OCI-LY3 (cell line): Measurements from ENCODE around the gene EFCAB8.

Experiments used
- H2AFZ ChIP-seq: fragments of 200-600, 300-600 bp; shearing (Covaris generic); 2 replicates; pipeline ENCODE4 v1.6.0; 2014; ENCODE audit warnings: antibody characterized with exemption, low read depth, low read length
- H3K27ac ChIP-seq: fragments of 200-600, 300-600 bp; sonication (generic); 2 replicates; pipeline ENCODE4 v1.5.1; 2014; ENCODE audit warnings: mild to moderate bottlenecking, low read length, moderate library complexity, mixed read lengths
- H3K27me3 ChIP-seq: fragments of 200-600, 300-600 bp; sonication (generic); 2 replicates; pipeline ENCODE4 v1.6.1; 2014; ENCODE audit warnings: low read depth, low read length, mixed read lengths
- H3K36me3 ChIP-seq: fragments of 200-600, 300-600 bp; sonication (generic); replicated peaks from 2 replicates; pipeline ENCODE3; 2014; ENCODE audit warnings: low read depth, low read length, mixed read lengths
- H3K4me1 ChIP-seq: fragments of 300-600, 200-600 bp; sonication (generic); 2 replicates; pipeline ENCODE4 v1.6.1; 2014; ENCODE audit warnings: low read length, mixed read lengths
- H3K4me2 ChIP-seq: fragments of 200-600, 300-600 bp; sonication (generic); 2 replicates; pipeline ENCODE4 v1.6.1; 2014; ENCODE audit warnings: low read length, mixed read lengths
- H3K4me3 ChIP-seq: fragments of 300-600, 200-600 bp; sonication (generic); 2 replicates; pipeline ENCODE4 v1.5.1; 2014; ENCODE audit warnings: antibody characterized with exemption, mild to moderate bottlenecking, low read length, moderate library complexity
- H3K79me2 ChIP-seq: fragments of 300-600, 200-600 bp; shearing (Covaris generic); 2 replicates; pipeline ENCODE4 v1.6.1; 2014; ENCODE audit warnings: mild to moderate bottlenecking, low read length, mixed read lengths
- H3K9ac ChIP-seq: fragments of 300-600, 200-600 bp; shearing (Covaris generic); 2 replicates; pipeline ENCODE4 v1.6.0; 2014; ENCODE audit warnings: mild to moderate bottlenecking, low read length, moderate library complexity
- H3K9me3 ChIP-seq: fragments of 200-600, 300-600 bp; shearing (Covaris generic); 2 replicates; pipeline ENCODE4 v1.6.1; 2014; ENCODE audit warnings: low read length, mixed read lengths; ENCODE audit not compliant: insufficient read depth
- H4K20me1 ChIP-seq: fragments of 200-600, 300-600 bp; sonication (generic); 2 replicates; pipeline ENCODE4 v1.6.1; 2016; ENCODE audit warnings: low read length, mixed read lengths; ENCODE audit not compliant: insufficient read depth
- CTCF ChIP-seq: fragments of 200-600, 300-600 bp; sonication (generic); IDR thresholded peaks from 2 replicates; pipeline ENCODE4 v1.5.1; 2014; ENCODE audit warnings: antibody characterized with exemption, low read length, low read depth
- EZH2phosphoT487 ChIP-seq: fragments of 200-600 bp; shearing (Covaris generic); IDR thresholded peaks from 2 replicates; pipeline ENCODE4 v1.6.1; 2018; ENCODE audit warnings: antibody characterized with exemption, mixed run types, low read depth

The EFCAB8 gene

GRCh38 chr20:32848846-32849245 is 9.9 kb upstream of the EFCAB8 start:
- TF ChIP-seq CTCF (no peak), EZH2phosphoT487 (no peak)
- H4K20me1 ChIP-seq = peaks cover 19% of the 10 kb centered on the region
- H3K27ac ChIP-seq = no peak overlapping the region
- H3K4me1 ChIP-seq = no peaks in the 10 kb centered on the region
- H3K9ac ChIP-seq = no peak overlapping the region
- H2AFZ ChIP-seq = no peak overlapping the region
- H3K4me2 ChIP-seq = no peak overlapping the region
- peaks cover 23% of the 10 kb centered on the region for H3K79me2 ChIP-seq
- no peaks in the 10 kb centered on the region for H3K9me3 ChIP-seq
- H3K36me3 ChIP-seq = peaks cover 54% of the 10 kb centered on the region
- no peaks in the 10 kb centered on the region for H3K27me3 ChIP-seq
- H3K4me3 ChIP-seq = no peak overlapping the region

- peaks cover 17% of the 10 kb centered on the region for H3K79me2 ChIP-seq
- TF ChIP-seq CTCF (no peak), EZH2phosphoT487 (no peak)
- no peak overlapping the region for H3K4me2 ChIP-seq
- no peak overlapping the region for H3K27ac ChIP-seq
- no peaks in the 10 kb centered on the region for H3K4me1 ChIP-seq
- H2AFZ ChIP-seq = no peak overlapping the region
- H3K27me3 ChIP-seq = no peaks in the 10 kb centered on the region
- no peak overlapping the region for H3K4me3 ChIP-seq
- H3K36me3 ChIP-seq = peaks cover 53% of the 10 kb centered on the region
- H3K9me3 ChIP-seq = no peaks in the 10 kb centered on the region
- H4K20me1 ChIP-seq = peaks cover 19% of the 10 kb centered on the region
- no peak overlapping the region for H3K9ac ChIP-seq
Observed at GRCh38 chr20:32849577-32849976, 9.1 kb upstream of the EFCAB8 start.

- Histone ChIP-seq H3K4me2 (no peak overlapping the region), H3K9me3 (no peaks in the 10 kb centered on the region), H3K27me3 (no peaks in the 10 kb centered on the region), H3K27ac (no peak overlapping the region), H3K36me3 (peaks cover 42% of the 10 kb centered on the region), H3K4me1 (no peaks in the 10 kb centered on the region), H3K4me3 (no peak overlapping the region), H3K9ac (no peak overlapping the region), H4K20me1 (no peaks in the 10 kb centered on the region), H3K79me2 (no peaks in the 10 kb centered on the region), H2AFZ (no peak overlapping the region)
- no peak for TF ChIP-seq EZH2phosphoT487
Observed at GRCh38 chr20:32855387-32855786, 3.3 kb upstream of the EFCAB8 start.

GRCh38 chr20:32858189-32858588 is 534 bp upstream of the EFCAB8 start:
- H4K20me1 ChIP-seq = no peaks in the 10 kb centered on the region
- no peak overlapping the region for H3K4me3 ChIP-seq
- TF ChIP-seq EZH2phosphoT487 (no peak), CTCF (no peak)
- no peak overlapping the region for H3K27ac ChIP-seq
- no peaks in the 10 kb centered on the region for H3K4me1 ChIP-seq
- no peak overlapping the region for H2AFZ ChIP-seq
- no peaks in the 10 kb centered on the region for H3K79me2 ChIP-seq
- no peak overlapping the region for H3K4me2 ChIP-seq
- peaks cover 27% of the 10 kb centered on the region for H3K36me3 ChIP-seq
- no peaks in the 10 kb centered on the region for H3K9me3 ChIP-seq
- H3K9ac ChIP-seq = no peak overlapping the region
- H3K27me3 ChIP-seq = no peaks in the 10 kb centered on the region

- TF ChIP-seq EZH2phosphoT487 (no peak), CTCF (no peak)
- Histone ChIP-seq H3K4me1 (no peaks in the 10 kb centered on the region), H3K27ac (no peak overlapping the region), H3K9me3 (no peaks in the 10 kb centered on the region), H3K9ac (no peak overlapping the region), H3K79me2 (no peaks in the 10 kb centered on the region), H3K27me3 (no peaks in the 10 kb centered on the region), H3K4me3 (no peak overlapping the region), H4K20me1 (no peaks in the 10 kb centered on the region), H3K4me2 (no peak overlapping the region), H3K36me3 (peaks cover 20% of the 10 kb centered on the region), H2AFZ (no peak overlapping the region)
Observed at GRCh38 chr20:32861446-32861845, 2.7 kb downstream of the EFCAB8 start.
